Endodermal cell (in vitro differentiated cells): ENCODE data around the gene ZHX3. TPM values are rescaled to one million over a fixed set of nuclear protein-coding genes. Genes with fewer than 3 reads are reported as not detected.

Experiments
- DNase-seq: peaks from one replicate; pipeline ENCODE4 v3.0.0-alpha.2; 2017
- H3K27ac ChIP-seq: 2 replicates; pipeline ENCODE4 v1.5.1; 2013; ENCODE audit warnings: mild to moderate bottlenecking, low read depth, low read length, moderate library complexity
- H3K27me3 ChIP-seq: 2 replicates; pipeline ENCODE4 v1.6.1; 2013; ENCODE audit warnings: mild to moderate bottlenecking, low read length, moderate library complexity; ENCODE audit not compliant: insufficient read depth, control insufficient read depth, poor library complexity, severe bottlenecking
- H3K36me3 ChIP-seq: 2 replicates; pipeline ENCODE4 v1.7.0; 2013; ENCODE audit warnings: mild to moderate bottlenecking, low read length, moderate library complexity; ENCODE audit not compliant: control insufficient read depth, insufficient read depth
- H3K4me1 ChIP-seq: one replicate; pipeline ENCODE4 v1.7.0; 2013; ENCODE audit warnings: low read length; ENCODE audit not compliant: control insufficient read depth, insufficient read depth
- H3K4me3 ChIP-seq: 2 replicates; pipeline ENCODE4 v1.5.1; 2013; ENCODE audit warnings: mild to moderate bottlenecking, low read length, moderate library complexity
- H3K9ac ChIP-seq: 2 replicates; pipeline ENCODE4 v1.6.1; 2013; ENCODE audit warnings: mild to moderate bottlenecking, low read length, moderate library complexity; ENCODE audit not compliant: poor library complexity, severe bottlenecking; ENCODE audit errors: extremely low read depth
- H3K9me3 ChIP-seq: 2 replicates; pipeline ENCODE4 v1.6.1; 2013; ENCODE audit warnings: mild to moderate bottlenecking, low read length, moderate library complexity; ENCODE audit not compliant: control insufficient read depth
- H3K27ac Mint-ChIP-seq: 2 replicates; pipeline ENCODE4 v1.8.0; 2020; ENCODE audit warnings: mixed read lengths
- H3K27me3 Mint-ChIP-seq: 2 replicates; pipeline ENCODE4 v1.8.0; 2021; ENCODE audit warnings: mild to moderate bottlenecking, mixed read lengths; ENCODE audit not compliant: insufficient read depth
- H3K36me3 Mint-ChIP-seq: 2 replicates; pipeline ENCODE4 v1.8.0; 2020; ENCODE audit warnings: low read depth, mixed read lengths
- H3K4me1 Mint-ChIP-seq: 2 replicates; pipeline ENCODE4 v1.8.0; 2020; ENCODE audit warnings: mixed read lengths
- H3K4me3 Mint-ChIP-seq: 2 replicates; pipeline ENCODE4 v1.8.0; 2020; ENCODE audit warnings: mild to moderate bottlenecking, moderate library complexity, mixed read lengths
- H3K9me3 Mint-ChIP-seq: 2 replicates; pipeline ENCODE4 v1.8.0; 2020; ENCODE audit warnings: mild to moderate bottlenecking, mixed read lengths
- CTCF ChIP-seq: fragments of 200-600 bp; sonication (generic); conservative IDR thresholded peaks from 2 replicates; pipeline ENCODE4 v1.5.0; 2021; ENCODE audit warnings: antibody characterized with exemption, mild to moderate bottlenecking
- WGBS, 2 experiments: methylation state at CpG; one replicate each; pipeline versions ENCODE4 v1.1.5 to v1.1.7; 2013; ENCODE audit warnings: missing lambda C conversion rate in 2 of 2, mixed read lengths in 1 of 2; ENCODE audit not compliant: insufficient coverage in 1 of 2, insufficient read length in 1 of 2; 5-methylcytosine and 5-hydroxymethylcytosine counted together
- total RNA-seq, 2 donors: library from RNA; stranded (reverse); fragmentation: NEBNext Ultra II Directional in 1 of 2; extraction: Animal tissue kit (Norgen Biotek cat#: 25700) in 1 of 2; gene quantifications; 2 replicates in 1 of 2; 3 replicates in 1 of 2; pipeline ENCODE4 v1.2.1, GENCODE V29; 2021

Gene ZHX3
- total RNA-seq, 2 donors from 2014 or later, result 5.4 to 5.5 TPM

GRCh38 chr20:41364236-41364855 lies 46.8 kb upstream of the ZHX3 start:
- Histone ChIP-seq H3K4me3 (no peak overlapping the region), H3K4me1 (no peaks in the 10 kb centered on the region), H3K36me3 (no peaks in the 10 kb centered on the region), H3K27ac (no peak overlapping the region), H3K27me3 (peaks cover 47% of the 10 kb centered on the region), H3K9me3 (no peaks in the 10 kb centered on the region), H3K9ac (no peak overlapping the region)
- Mint-ChIP-seq H3K4me3 (no peak overlapping the region), H3K36me3 (no peaks in the 10 kb centered on the region), H3K9me3 (no peaks in the 10 kb centered on the region), H3K4me1 (peaks cover 6% of the 10 kb centered on the region), H3K27ac (no peak overlapping the region), H3K27me3 (peaks cover 41% of the 10 kb centered on the region)
- no peak for DNase-seq
- 91 to 97% methylated on average over 10 to 13 of the region's 13 CpGs for WGBS, 2 experiments
- TF ChIP-seq CTCF, result peak; percentile 23

GRCh38 chr20:41363601-41364000 lies 46.1 kb upstream of the ZHX3 start:
- H3K4me3 ChIP-seq, result no peak overlapping the region
- no peak overlapping the region for H3K9ac ChIP-seq
- Mint-ChIP-seq H3K4me3 (no peak overlapping the region), H3K4me1 (peaks cover 6% of the 10 kb centered on the region), H3K9me3 (no peaks in the 10 kb centered on the region), H3K27ac (no peak overlapping the region), H3K27me3 (peaks cover 34% of the 10 kb centered on the region), H3K36me3 (no peaks in the 10 kb centered on the region)
- no peaks in the 10 kb centered on the region for H3K36me3 ChIP-seq
- WGBS, 2 experiments, result 92 to 93% methylated on average over 3 to 7 of the region's 7 CpGs
- no peak for DNase-seq
- H3K27me3 ChIP-seq, result peaks cover 42% of the 10 kb centered on the region
- H3K27ac ChIP-seq, result no peak overlapping the region
- H3K4me1 ChIP-seq, result no peaks in the 10 kb centered on the region
- H3K9me3 ChIP-seq, result no peaks in the 10 kb centered on the region
- no peak for TF ChIP-seq CTCF

- no peaks in the 10 kb centered on the region for H3K9me3 ChIP-seq
- H3K9ac ChIP-seq, result no peak overlapping the region
- no peaks in the 10 kb centered on the region for H3K4me1 ChIP-seq
- no peak overlapping the region for H3K27ac ChIP-seq
- H3K36me3 ChIP-seq, result no peaks in the 10 kb centered on the region
- Mint-ChIP-seq H3K9me3 (no peaks in the 10 kb centered on the region), H3K4me1 (peaks cover 6% of the 10 kb centered on the region), H3K27me3 (peaks cover 28% of the 10 kb centered on the region), H3K27ac (no peak overlapping the region), H3K4me3 (no peak overlapping the region), H3K36me3 (no peaks in the 10 kb centered on the region)
- TF ChIP-seq CTCF, result no peak
- 91 to 100% methylated on average over 5 of the region's 5 CpGs for WGBS, 2 experiments
- peaks cover 35% of the 10 kb centered on the region for H3K27me3 ChIP-seq
- no peak for DNase-seq
- H3K4me3 ChIP-seq, result no peak overlapping the region
These were observed 45.2 kb upstream of the ZHX3 start for GRCh38 chr20:41362748-41363140.
